Tongue (tissue), 2 donors: Measurements from ENCODE around the gene ZNF330. TPM values are rescaled to one million over a fixed set of nuclear protein-coding genes. Genes with fewer than 3 reads are reported as not detected.
"Not testable (repeated sequence)": the region's sequence is repeated elsewhere in the genome, so short reads cannot be mapped to it uniquely, and the experiment has no call there.

Experiments
- DNase-seq: peaks from one replicate; pipeline ENCODE4 v3.0.0-alpha.2; 2015
- total RNA-seq: library from RNA; depleted of rRNA; stranded (reverse); fragments of >200 nt; gene quantifications from one replicate; pipeline ENCODE4 v1.2.3, GENCODE V29; 2014

The ZNF330 gene
- total RNA-seq = 38.1 TPM

- DNase-seq = peak; percentile 96
Observed at GRCh38 chr4:141220691-141221659, at the start of gene ZNF330. TSS of gene ZNF330 (plus strand) at chr4:141220895. CDS start at chr4:141222372, 1,477 bp downstream.

DNA sequence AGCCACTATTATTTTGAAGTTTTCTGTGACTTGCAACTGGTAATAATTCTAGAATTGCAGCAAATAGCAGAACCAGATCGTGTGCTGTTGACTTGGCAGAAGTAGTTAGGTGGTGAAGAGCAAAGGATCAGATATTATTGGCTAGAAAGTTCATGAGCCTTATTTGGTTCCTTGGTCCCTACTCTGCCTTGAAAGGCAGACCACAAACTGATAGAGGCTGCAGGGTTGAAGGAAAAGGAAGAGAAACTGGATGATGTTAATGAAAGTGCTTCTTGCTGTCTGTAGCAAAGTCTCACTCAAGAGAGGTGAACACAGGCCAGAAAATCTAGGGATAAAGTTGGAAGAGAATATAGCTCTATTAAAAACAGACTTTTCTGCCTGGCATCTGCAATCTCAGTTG is 46.2 kb upstream of the ZNF330 start:
- DNase-seq = no peak

- DNase-seq = no peak
Observed at GRCh38 chr4:141177171-141177570, 43.5 kb upstream of the ZNF330 start.

GRCh38 chr4:141179474-141180373 is 41.0 kb upstream of the ZNF330 start:
- no peak for DNase-seq

DNA sequence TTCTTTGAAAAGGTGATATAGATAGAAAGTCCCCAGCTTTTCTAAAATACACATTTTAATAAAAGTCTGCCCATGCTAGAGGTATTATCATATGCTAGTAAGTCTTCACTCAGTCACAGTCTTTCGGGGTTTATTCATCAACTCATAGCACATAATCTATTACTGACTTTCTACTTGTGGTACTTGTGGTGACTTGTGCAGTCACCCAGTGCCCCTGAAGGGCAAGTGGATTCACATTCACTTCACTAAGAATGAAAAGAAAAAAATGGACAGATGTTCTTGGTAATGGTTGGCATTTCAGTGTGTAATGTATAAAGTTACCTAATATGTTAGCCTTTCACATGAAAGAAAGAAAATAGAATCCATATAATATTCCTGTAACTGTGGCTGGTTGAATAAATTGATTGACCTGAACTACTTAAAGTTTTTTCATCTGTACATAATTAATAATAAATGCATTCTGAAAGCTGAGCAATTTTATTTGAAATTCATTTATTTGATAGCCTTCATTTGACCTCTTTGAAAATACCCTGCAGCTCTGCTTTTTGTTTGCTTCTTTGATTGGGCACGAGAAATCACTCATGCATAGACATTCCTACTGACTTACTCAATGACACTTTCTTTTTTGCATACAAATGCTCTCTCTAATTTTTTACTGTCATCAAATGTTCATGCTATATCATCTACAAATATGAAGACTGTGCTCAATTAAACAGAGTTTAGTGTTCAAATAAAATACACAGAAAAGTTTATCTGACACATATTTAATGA is 39.5 kb upstream of the ZNF330 start:
- DNase-seq = no peak

DNA sequence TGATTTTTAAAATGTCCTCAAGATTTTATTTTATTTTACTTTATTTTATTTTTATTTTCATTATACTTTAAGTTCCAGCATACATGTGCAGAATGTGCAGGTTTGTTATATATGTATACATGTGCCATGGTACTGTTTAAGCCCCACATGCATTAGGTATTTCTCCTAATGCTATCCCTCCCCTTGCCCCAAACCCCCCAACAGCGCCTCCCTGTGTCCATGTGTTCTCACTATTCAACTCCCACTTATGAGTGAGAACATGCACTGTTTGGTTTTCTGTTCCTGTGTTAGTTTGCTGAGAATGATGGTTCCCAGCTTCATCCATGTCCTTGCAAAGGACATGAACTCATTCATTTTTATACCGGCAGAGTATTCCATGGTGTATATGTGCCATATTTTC is 37.2 kb upstream of the ZNF330 start:
- DNase-seq = not testable (repeated sequence)

GRCh38 chr4:141192564-141192963 is 28.1 kb upstream of the ZNF330 start:
- no peak for DNase-seq

DNA sequence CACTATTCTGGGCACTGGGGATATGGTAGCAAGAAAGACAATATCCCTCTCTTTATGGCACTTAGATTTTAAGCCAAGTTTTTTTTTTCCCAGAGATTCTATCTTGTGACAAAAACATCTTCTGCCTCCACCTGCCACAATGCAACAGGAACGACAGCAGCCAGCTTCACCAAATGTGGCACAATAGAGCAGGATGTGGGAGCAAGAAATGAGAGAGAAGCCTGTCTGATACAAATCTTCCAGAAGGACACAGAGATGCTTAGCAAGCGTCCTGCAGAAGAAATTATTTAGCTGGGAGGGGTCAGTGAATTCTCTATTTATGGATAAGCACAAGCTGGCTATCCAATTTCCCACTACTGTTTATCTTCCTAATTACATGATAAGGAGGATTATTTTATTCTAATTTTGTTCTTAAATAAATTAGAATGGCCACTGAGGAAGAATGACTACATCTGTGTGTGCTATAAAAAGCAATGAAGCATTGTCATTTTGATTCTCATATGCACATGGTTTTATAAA is 27.1 kb upstream of the ZNF330 start:
- no peak for DNase-seq

GRCh38 chr4:141195095-141195707 is 25.5 kb upstream of the ZNF330 start:
- DNase-seq = peak; percentile 15

DNA sequence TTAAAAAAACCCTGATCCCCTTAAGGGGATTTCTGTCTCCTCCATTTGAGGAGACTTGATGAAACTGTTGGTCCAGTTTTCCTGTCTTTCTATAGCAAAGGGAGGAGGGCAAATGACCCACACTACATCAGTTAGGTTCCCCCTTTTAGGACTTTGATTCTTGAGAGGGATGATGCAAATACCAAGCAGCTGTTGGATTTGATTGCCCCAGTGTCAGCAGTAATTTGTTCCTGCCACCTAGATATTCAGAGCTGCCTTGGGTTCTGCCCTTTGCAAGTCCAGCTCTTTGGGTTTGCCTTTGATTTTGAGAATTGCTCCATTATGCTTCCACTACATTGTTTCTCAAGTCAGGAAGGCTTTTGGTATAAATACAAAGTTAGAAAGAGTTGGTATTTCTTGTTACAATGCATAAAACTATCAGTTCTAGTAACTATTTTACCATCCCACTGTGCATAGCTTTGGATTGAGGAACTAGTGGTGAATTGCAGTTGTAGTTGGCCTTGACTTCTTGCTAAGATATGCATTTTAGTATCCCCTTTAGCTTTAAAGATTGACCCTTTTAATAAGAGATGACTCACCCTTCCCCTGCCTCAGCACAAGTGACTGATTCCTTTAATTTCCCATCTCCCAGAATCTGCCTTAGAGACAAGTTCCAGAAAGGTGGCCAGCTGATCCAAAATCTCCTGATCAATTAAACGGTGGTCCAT is 24.3 kb upstream of the ZNF330 start:
- DNase-seq = no peak

- DNase-seq = no peak
Observed at GRCh38 chr4:141207961-141208360, 12.7 kb upstream of the ZNF330 start.

GRCh38 chr4:141210168-141210567 is 10.5 kb upstream of the ZNF330 start:
- DNase-seq = peak; percentile 21

DNA sequence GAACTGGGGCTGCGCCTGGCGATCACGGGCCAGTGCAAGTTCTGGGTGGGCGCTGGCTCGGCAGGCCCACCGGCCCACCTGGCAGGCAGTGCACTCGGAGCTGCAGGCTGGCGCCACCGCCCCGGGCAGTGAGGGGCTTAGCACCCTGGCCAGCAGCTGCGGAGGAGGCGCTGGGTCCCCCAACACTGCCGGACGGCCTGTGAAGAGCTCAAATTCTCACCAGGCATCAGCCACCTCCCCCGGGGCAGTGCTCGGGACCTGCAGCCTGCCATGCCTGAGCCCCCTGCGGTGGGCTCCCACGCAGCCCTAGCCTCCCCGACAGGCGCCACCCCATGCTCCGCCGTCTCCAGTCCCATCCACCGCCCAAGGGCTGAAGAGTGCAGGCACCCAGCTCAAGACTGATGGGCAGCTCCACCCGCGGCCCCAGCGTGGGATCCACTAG is 7.1 kb upstream of the ZNF330 start:
- DNase-seq = no peak

DNA sequence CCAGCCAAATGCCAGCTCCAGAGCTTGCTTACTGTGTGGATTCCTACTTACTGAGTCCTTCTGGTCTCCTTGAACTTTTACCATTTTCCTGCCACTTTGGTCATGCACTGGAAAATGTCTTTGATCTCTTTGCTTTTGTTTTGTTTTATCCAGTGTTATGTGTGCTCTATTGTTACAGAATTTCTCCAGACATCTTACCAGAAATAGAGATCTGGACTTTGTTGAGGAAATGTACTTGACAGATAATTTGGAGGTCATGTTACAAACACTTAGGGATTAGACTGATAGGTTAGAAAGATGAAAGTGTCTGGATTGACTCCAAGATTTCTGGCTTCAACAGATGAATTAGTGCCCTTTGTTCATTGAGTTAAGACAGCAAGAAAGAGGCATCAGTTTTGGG is 5.7 kb upstream of the ZNF330 start:
- peak; percentile 24 for DNase-seq

- DNase-seq = no peak
Observed at GRCh38 chr4:141216002-141216761, 4.5 kb upstream of the ZNF330 start.

- DNase-seq = no peak
Observed at GRCh38 chr4:141220271-141220670, 424 bp upstream of the ZNF330 start.

DNA sequence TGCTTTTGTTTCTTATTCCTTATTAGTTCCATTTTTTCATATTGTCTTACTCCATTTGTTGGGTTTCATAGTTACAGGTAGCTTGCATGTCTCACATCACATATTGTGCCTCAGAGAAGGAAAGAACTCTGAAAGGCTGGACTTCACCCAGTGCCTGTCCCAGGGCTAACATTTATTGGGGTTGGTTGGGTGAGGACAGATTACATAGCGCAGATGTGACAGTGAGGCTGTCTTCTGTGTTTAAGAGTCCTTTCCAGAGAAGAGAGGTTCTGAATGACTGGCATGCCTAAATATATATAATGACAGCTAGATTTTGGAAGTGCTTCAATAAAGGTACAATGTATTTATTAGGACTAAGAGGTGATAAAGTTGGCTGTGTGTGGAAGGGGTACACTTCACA is 2.7 kb downstream of the ZNF330 start:
- no peak for DNase-seq

GRCh38 chr4:141227280-141227679 is 6.6 kb downstream of the ZNF330 start:
- not testable (repeated sequence) for DNase-seq

- DNase-seq = no peak
Observed at GRCh38 chr4:141229408-141230101, 8.9 kb downstream of the ZNF330 start.
